GM18526 (cell line): ENCODE measurements around the gene ICA1.

ENCODE experiments used
- POLR2A ChIP-seq: IDR thresholded peaks from 3 replicates; pipeline ENCODE4 v1.6.1; 2011; ENCODE audit not compliant: insufficient read length; ENCODE audit errors: extremely low read depth

Gene ICA1

DNA sequence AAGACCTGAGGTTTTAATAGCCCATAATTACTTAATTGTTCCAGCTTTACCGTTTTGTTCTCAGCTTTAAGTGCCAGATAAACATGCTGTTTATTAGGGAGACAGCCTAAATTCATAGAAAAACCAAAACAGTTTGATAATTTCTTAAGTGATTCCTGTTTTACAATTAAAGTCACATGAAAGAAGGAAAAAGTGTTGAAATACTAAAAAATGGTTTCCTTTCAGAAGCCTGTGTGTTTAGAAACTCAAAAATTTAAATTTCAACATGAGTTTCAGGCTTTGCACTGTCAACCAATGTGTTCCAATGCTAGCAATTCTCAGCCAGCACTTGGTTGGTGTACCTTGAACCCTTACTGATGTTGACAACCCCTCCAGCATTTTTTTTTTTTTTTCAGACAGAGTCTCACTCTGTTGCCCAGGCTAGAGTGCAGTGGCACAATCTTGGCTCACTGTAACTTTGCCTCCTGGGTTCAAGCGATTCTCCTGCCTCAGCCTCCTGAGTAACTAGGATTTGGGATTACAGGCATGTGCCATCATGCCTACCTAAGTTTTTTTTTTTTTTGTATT lies 135.3 kb downstream of the ICA1 start:
- no peak for TF ChIP-seq POLR2A

DNA sequence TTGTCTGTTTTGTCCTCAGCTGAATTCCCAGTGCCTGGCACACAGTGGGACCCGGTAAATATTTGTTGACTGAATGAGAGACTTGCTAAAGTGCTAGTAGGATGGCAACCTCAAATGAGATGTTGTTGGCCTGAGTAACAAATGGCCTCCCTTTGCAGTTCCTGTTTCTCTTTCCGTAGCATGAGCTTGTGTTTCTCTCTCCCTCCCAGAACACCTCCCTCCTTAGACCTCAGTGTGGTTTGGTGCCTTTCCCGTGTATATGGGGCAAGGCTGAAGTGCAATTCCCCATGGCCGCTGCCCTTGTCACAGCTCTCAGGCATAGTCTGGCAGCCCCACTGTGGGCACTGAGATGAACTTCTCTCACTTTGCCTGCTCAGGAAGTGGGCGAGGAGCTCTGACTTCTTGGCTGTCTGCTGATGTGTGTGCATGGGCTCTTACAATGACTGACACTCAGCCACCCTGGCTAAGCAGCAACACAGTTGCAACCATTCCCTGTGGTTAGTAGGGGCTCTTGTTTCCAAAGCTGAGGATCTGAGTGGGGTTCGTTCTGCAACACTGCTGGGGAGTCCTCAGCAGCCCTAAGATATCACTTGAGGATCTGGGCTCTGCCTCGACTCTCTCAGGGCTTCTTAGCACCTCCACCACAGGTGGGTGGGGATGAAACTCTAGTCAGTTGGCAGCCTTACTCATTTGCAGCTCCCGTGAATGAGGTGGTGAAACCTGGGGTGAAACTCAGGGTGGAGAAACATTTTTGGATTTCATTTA lies 136.1 kb downstream of the ICA1 start:
- no peak for TF ChIP-seq POLR2A

DNA sequence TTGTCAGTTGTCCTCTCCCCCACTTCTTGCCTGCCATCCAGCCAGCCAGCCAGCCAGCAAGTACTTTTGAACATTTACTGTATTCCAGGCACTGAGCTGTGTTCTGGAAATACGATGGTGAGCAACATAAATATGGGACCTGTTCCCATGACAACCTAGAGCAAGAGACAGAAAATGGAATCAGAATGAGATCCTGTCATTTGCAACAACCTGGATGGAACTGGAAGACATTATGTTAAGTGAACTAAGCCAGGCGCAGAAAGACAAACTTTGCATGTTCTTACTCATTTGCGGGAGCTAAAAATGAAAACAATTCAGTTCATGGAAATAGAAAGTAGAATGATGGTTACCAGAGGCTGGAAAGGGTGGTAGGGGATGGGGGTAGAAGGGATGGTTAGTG lies 140.7 kb downstream of the ICA1 start:
- TF ChIP-seq POLR2A = no peak

DNA sequence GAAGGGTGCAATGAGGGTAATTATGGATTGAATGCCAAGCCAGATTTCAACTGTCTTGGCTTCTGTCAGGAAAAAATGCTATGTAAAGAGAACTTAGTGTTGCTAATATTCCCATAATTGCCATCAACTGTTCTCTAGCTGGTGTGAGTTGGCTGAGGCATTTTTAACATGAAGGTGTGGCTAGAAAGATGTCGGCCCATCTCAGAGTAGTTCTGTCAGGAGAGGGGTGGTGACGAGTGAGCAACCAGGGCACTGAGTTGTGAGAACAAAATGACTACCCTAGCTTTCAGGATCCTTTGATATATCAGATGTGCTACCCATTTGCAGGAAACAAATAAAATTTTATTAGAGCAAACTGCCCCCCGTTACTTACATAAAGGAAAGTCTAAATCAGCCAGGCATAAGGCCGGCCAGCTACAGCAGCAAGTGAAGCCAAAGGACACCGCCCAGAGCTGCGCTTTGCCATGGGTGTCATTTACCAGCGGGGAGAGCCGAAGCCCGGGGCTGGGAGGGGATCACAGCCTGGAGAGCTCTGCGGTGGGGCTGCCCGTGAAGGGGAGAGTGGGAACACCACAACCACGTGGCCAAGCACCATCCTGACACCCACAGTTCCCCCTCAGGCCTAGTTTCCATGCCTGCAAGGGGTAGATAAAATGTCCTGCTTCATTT lies 141.4 kb downstream of the ICA1 start:
- no peak for TF ChIP-seq POLR2A

DNA sequence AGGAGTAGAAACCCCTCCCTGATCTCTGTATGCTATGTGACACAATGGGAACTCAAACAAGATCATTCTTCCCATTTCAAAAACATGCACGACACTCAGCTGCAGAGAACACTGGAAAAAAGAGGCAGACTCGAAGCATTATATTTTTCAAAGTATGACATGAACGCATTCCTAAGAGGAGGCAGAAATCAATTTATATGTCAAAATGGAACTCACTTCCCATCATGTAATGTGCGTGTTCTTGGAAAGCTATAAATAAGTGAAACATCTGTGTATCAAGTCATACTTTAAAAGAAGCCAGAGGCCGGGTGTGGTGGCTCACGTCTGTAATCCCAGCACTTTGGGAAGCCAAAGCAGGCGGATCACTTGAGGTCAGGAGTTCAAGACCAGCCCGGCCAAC lies 142.7 kb downstream of the ICA1 start:
- no peak for TF ChIP-seq POLR2A

DNA sequence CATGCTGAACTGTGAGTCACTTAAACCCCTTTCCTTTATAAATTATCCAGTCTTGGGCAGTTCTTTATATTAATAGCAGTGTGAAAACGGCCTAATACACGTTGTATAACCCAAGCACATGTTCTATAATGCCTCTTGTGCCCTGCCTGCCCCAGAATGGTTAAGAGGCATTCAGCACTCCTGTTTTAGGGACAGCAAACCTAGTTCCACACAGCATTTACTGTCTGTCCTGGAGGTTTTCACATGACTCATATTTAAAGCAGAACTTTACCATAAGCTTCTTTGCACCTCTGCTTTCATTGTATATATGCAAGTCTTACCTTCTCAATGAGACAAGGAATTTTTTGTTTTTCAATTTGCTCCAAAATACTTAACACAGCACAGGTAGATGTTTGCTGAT lies 144.8 kb downstream of the ICA1 start:
- no peak for TF ChIP-seq POLR2A

DNA sequence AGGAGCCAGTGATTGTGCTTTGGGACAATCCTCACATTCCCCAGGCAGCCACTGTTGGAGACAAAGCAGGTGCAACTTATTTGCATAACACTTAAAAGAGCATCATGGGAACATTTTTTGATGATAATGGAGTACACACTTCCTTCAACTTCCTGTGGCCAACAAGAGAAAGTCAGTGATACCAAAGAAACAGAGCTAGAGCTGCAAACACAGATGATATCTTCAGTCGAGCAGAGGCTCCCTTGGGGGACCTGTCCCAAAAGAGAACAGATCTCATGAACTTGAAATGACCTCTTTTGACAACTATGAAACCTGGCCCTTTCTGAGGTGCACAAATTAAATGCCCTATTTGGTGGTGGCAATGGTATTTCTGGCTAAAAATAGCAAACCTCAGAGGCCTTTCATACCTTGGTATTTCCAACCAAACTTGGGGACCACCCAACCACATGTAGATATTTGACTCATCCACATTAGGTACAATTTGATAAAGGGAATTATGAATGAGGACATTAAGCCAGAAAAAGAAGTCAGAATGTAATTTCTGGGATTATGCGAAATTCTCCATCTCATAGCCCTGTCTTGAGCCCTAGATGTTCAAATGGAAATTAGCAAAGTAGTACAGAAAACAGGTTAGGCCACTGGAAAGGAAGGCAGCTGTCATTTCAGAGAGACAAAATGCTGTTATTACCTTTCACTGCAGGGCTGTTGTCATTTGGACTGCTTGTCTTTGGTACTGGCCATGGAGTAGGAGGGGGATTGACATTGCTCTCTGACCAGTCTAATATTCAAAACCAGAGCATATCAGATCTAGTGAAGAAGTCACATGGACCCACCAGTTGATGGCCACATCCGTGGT lies 146.2 kb downstream of the ICA1 start:
- no peak for TF ChIP-seq POLR2A

DNA sequence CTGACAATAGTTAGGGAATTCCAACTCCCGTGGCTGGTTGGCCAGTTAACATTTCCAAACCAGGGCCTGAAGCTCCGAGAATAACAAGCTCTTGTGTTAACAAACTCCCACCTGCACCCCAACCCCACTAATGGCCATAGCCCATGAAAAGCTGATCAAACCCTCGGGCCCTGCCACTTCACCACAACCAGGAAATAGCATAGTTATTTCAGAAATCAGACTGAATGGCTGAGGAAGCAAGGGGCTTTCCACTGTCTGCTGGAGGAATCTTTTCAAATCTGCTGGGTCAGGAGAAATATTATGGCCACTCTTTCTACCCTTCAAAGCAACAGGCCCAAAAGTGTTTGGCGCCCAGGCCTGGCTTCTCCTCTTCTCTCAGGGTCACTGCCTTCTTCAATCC lies 147.8 kb downstream of the ICA1 start:
- no peak for TF ChIP-seq POLR2A

DNA sequence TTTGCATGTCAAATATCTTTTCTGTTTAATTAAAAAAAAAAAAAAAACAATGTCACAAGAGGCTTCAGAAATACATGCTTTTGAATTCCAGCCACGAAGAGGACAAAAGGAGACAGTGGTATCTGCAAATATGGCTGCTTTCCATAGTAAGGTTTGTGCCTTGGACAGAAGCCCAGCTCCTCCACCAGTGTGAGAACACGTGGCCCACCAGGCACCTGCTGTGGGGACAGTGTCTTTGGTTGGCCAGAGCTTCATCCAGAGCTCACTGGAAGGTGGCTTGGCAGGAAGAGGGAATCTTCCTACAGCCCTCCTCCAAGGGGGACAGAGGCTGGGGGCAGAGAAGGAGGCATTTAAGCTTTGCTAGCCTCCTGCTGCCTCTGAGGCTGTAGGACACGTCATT lies 148.8 kb downstream of the ICA1 start:
- no peak for TF ChIP-seq POLR2A

DNA sequence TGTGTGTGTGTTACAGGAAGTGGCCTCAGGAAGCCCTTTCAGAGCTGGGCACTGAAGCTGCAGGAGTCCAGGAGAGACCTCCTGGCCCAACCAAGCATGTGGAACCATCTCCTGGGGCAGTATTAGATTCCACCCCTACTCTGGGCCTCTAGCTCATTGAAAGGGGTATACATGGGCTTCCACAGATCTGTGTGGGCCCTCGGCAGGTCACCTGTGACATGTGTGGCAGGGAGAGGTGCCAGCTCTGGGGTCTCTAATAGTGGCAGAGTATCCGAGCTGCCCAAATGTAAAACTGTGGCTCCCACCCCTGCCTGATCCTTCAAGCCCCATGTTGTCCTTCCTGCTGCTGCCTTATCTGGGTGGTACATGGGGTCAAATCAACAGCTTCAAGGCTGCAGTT lies 149.3 kb downstream of the ICA1 start:
- TF ChIP-seq POLR2A = no peak

DNA sequence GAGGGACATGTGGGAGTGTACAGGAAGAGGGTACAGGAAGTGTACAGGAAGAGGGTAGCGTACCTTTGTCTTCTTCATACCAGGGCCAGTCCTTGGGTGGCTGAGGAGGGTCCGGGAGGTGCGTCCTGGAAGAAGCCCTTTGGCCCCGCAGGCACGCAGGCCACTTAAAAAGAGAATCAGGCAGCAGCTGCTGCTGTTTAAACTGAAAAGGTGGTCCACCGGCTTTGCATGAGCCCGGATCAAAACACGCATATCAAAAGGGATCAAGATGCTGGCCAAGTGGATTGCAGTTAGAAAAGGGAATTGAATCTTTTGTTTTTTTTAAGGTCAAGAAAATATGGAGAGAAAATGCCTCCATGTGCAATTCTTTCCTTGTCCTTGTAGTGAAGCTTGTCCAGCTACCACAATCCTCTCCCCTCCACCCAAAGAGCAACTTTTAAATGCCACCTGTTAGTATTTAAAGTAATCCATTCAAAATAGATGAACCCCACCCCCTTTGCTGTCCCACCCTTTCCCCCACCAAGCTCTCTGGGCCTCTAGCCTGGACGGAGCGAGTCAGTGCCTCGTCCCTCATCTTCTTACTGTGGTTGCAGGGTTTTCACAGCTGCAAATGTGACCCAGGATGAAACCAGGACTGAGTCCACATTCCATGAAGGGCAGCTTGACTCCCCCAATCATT lies 150.5 kb downstream of the ICA1 start:
- TF ChIP-seq POLR2A = no peak

DNA sequence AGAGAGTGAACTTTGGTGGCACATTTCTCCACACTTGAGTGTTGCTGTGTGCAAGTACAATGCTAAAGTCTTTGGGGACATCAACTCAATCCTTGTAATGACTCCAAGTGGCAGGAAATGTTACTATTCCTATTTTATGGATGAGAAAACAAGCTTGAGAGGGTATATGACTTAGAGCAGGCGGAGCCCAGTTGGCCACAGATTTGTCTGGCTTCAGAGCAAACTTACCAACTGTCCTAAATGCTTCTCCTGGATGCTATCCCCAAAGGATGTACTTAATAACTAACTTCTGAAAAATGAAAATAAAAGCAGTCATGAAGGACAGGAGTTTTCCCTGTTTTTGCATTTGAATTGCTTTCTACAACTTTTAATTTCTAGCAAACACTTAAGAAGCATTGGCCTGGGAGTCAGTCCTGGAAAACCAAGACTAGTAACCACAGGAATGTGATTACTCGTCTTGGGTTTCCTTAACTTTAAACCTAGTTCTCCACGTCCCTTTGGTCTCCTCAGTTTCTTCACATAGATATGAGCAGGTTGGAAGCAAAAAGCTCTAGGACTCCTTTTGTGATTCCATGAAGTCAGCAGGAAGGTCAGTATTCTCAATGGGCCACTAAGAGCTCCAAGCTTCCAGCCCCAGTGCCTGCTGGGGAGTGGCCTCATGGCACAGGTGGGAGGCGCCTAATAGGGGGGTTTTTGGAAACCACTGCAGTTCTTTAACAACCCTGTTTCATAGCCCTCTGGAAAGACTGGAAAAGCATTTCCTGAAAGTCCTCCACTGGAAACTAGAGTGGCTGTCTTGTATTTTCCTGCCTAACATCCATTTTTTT lies 152.6 kb downstream of the ICA1 start:
- no peak for TF ChIP-seq POLR2A

DNA sequence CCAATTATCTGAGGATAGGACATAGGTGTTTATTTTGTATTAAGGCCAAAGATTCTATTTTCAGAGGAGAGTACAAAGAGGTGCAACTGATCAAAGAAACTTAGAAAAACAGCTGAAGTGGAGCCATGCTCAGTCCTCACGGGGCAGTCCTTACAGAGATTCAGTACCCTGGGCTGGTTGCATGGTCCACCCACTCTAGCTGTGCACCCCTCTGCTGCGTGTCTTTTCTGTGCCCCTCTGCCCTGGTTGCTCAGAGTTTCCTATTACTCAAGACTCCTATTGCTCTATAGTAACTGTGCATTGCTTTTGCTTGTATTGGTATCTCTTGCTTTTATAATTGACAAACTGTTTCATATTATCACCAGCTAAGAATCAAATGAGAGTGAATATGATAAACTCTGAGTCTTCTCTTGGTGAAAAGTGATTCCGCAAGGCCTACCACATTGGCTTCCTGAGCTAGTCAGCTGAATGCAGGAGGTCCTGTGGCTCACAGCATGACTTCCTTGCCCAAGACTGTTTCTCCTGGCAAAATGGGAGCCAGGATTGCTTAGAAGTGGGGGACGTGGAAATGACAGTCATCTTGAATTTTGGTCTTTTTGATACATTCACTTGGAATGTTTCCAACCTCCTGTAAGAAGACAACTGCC lies 156.4 kb downstream of the ICA1 start:
- no peak for TF ChIP-seq POLR2A

DNA sequence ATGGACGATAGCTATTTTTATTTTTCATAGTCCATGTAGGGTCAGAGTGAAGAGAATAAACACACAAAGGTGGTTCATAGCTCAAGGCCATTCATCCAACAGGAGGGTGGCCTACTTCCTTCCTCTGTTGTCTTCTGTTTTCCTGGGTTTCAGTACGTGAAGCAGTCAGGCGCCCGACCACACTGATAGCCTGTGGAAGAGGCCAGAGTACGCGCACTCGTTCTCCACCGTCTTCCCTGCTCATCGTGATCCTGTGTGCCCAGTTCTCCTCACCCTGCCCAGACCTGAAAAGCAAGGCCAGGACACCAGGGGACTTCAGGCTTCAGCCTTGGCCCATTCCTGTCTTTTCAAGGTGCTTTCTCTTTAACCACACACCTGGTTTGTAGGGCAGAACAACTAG lies 158.7 kb downstream of the ICA1 start:
- TF ChIP-seq POLR2A = no peak
